Glutamatergic neuron (in vitro differentiated cells): ENCODE data around the gene IL16. TPM values are rescaled to one million over a fixed set of nuclear protein-coding genes. Genes with fewer than 3 reads are reported as not detected.

ENCODE experiments used
- DNase-seq: peaks from one replicate; pipeline ENCODE4 v3.0.0; 2022
- H3K27ac Mint-ChIP-seq: one replicate; pipeline ENCODE4 v1.8.0; 2020; ENCODE audit warnings: mild to moderate bottlenecking, mixed read lengths, inconsistent platforms; ENCODE audit not compliant: unreplicated experiment
- H3K27me3 Mint-ChIP-seq: one replicate; pipeline ENCODE4 v1.8.0; 2020; ENCODE audit warnings: mild to moderate bottlenecking, moderate library complexity, mixed read lengths, inconsistent platforms; ENCODE audit not compliant: unreplicated experiment
- H3K36me3 Mint-ChIP-seq: one replicate; pipeline ENCODE4 v1.8.0; 2020; ENCODE audit warnings: mild to moderate bottlenecking, mixed read lengths, inconsistent platforms; ENCODE audit not compliant: unreplicated experiment
- H3K4me1 Mint-ChIP-seq: one replicate; pipeline ENCODE4 v1.8.0; 2020; ENCODE audit warnings: mild to moderate bottlenecking, low read depth, mixed read lengths, inconsistent platforms; ENCODE audit not compliant: unreplicated experiment
- H3K4me3 Mint-ChIP-seq: one replicate; pipeline ENCODE4 v1.8.0; 2020; ENCODE audit warnings: mild to moderate bottlenecking, mixed read lengths, inconsistent platforms; ENCODE audit not compliant: unreplicated experiment
- H3K9me3 Mint-ChIP-seq: one replicate; pipeline ENCODE4 v1.8.0; 2020; ENCODE audit warnings: mild to moderate bottlenecking, moderate library complexity, mixed read lengths, inconsistent platforms; ENCODE audit not compliant: unreplicated experiment
- CTCF ChIP-seq: fragments of 200-600 bp; sonication (generic); IDR thresholded peaks from one replicate; pipeline ENCODE4 v1.5.0; 2021; ENCODE audit not compliant: partially characterized antibody, unreplicated experiment
- total RNA-seq: library from RNA; stranded (reverse); fragmentation: NEBNext Ultra II Directional; extraction: Animal tissue kit (Norgen Biotek cat#: 25700); gene quantifications from one replicate; pipeline ENCODE4 v1.2.1, GENCODE V29; 2021; ENCODE audit not compliant: unreplicated experiment

IL16 gene
- total RNA-seq, 1 donor from 2014 or later: 0.27 TPM

DNA sequence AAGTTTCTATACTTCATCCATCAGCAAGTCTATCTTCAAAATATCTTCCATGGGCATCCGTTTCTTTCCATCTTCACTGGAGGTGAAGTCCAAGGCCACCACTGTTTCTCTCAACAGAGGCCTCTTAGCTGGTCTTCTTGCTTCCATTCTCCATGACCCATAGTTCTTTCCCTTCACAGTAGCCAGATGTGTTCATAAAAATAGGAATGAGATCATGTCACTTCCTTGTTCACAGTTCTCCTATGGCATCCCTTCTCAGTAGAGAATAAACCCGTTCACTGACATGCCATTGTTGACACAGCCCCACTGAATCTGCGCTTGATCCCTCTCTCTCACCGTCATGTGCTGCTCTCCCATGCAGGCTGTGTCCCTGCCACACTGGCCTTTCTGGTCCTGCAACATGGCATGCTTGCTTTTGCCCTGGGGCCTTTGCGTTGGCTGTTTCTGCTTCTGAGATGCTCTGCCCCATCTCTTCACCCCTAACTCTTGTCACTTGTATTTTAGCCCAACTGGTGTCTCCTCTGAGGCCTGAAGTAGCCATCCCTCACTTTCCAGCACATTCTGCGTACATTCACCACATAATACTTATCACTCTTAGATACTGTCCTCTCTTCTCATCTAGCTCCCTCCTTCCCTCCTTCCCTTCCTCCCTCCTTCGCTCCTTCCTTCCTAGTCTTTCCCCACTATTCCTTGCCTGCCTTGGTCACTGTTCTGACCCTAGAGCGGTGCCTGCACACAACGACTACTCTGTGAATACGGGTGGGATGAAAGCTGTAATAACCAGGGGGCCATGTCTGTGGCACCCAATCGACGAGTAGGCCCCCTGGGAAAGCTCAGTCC, 85.3 kb downstream of the IL16 start:
- TF ChIP-seq CTCF: no peak
- no peak overlapping the region for H3K4me3 Mint-ChIP-seq
- H3K4me1 Mint-ChIP-seq: no peaks in the 10 kb centered on the region
- peaks cover 5% of the 10 kb centered on the region for H3K9me3 Mint-ChIP-seq
- peaks cover 5% of the 10 kb centered on the region for H3K27me3 Mint-ChIP-seq
- H3K36me3 Mint-ChIP-seq: peaks cover 13% of the 10 kb centered on the region
- H3K27ac Mint-ChIP-seq: no peak overlapping the region
- no peak for DNase-seq

DNA sequence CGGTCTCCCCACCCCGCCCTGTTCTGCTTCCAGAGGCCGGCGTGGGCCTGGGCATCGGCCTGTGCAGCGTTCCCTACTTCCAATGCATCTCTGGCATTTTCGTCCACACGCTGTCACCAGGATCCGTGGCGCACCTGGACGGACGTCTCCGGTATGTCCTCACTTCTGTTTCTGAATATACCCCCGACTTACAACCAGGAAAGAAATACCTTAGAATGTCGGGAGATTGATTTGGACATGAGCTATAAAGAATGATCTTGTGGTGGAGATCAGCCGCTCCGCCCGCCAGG, 85.9 kb downstream of the IL16 start:
- no peaks in the 10 kb centered on the region for H3K4me1 Mint-ChIP-seq
- no peak for DNase-seq
- peaks cover 5% of the 10 kb centered on the region for H3K9me3 Mint-ChIP-seq
- H3K36me3 Mint-ChIP-seq: peaks cover 10% of the 10 kb centered on the region
- H3K4me3 Mint-ChIP-seq: no peak overlapping the region
- no peak for TF ChIP-seq CTCF
- peaks cover 6% of the 10 kb centered on the region for H3K27me3 Mint-ChIP-seq
- H3K27ac Mint-ChIP-seq: no peak overlapping the region

GRCh38 chr15:81282911-81283310, 86.2 kb downstream of the IL16 start:
- no peak for TF ChIP-seq CTCF
- Mint-ChIP-seq H3K4me1 (no peaks in the 10 kb centered on the region), H3K27me3 (peaks cover 6% of the 10 kb centered on the region), H3K36me3 (peaks cover 10% of the 10 kb centered on the region), H3K4me3 (no peak overlapping the region), H3K27ac (no peak overlapping the region), H3K9me3 (peaks cover 5% of the 10 kb centered on the region)
- DNase-seq: no peak

- Mint-ChIP-seq H3K4me3 (no peak overlapping the region), H3K27ac (no peak overlapping the region)
Observed at GRCh38 chr15:81284256-81285031, 87.8 kb downstream of the IL16 start.

More at GRCh38 chr15:81284256-81285031, 87.8 kb downstream of the IL16 start:
- no peak for DNase-seq
- Mint-ChIP-seq H3K9me3 (peaks cover 2% of the 10 kb centered on the region), H3K27me3 (peaks cover 6% of the 10 kb centered on the region), H3K4me1 (no peaks in the 10 kb centered on the region), H3K36me3 (no peaks in the 10 kb centered on the region)
- no peak for TF ChIP-seq CTCF
